OCI-LY3 (cell line): ENCODE measurements around the gene AGBL5.

Experiments
- H2AFZ ChIP-seq: fragments of 200-600, 300-600 bp; shearing (Covaris generic); 2 replicates; pipeline ENCODE4 v1.6.0; 2014; ENCODE audit warnings: antibody characterized with exemption, low read depth, low read length
- H3K27ac ChIP-seq: fragments of 200-600, 300-600 bp; sonication (generic); 2 replicates; pipeline ENCODE4 v1.5.1; 2014; ENCODE audit warnings: mild to moderate bottlenecking, low read length, moderate library complexity, mixed read lengths
- H3K27me3 ChIP-seq: fragments of 200-600, 300-600 bp; sonication (generic); 2 replicates; pipeline ENCODE4 v1.6.1; 2014; ENCODE audit warnings: low read depth, low read length, mixed read lengths
- H3K36me3 ChIP-seq: fragments of 200-600, 300-600 bp; sonication (generic); replicated peaks from 2 replicates; pipeline ENCODE3; 2014; ENCODE audit warnings: low read depth, low read length, mixed read lengths
- H3K4me1 ChIP-seq: fragments of 300-600, 200-600 bp; sonication (generic); 2 replicates; pipeline ENCODE4 v1.6.1; 2014; ENCODE audit warnings: low read length, mixed read lengths
- H3K4me2 ChIP-seq: fragments of 200-600, 300-600 bp; sonication (generic); 2 replicates; pipeline ENCODE4 v1.6.1; 2014; ENCODE audit warnings: low read length, mixed read lengths
- H3K4me3 ChIP-seq: fragments of 300-600, 200-600 bp; sonication (generic); 2 replicates; pipeline ENCODE4 v1.5.1; 2014; ENCODE audit warnings: antibody characterized with exemption, mild to moderate bottlenecking, low read length, moderate library complexity
- H3K79me2 ChIP-seq: fragments of 300-600, 200-600 bp; shearing (Covaris generic); 2 replicates; pipeline ENCODE4 v1.6.1; 2014; ENCODE audit warnings: mild to moderate bottlenecking, low read length, mixed read lengths
- H3K9ac ChIP-seq: fragments of 300-600, 200-600 bp; shearing (Covaris generic); 2 replicates; pipeline ENCODE4 v1.6.0; 2014; ENCODE audit warnings: mild to moderate bottlenecking, low read length, moderate library complexity
- H3K9me3 ChIP-seq: fragments of 200-600, 300-600 bp; shearing (Covaris generic); 2 replicates; pipeline ENCODE4 v1.6.1; 2014; ENCODE audit warnings: low read length, mixed read lengths; ENCODE audit not compliant: insufficient read depth
- H4K20me1 ChIP-seq: fragments of 200-600, 300-600 bp; sonication (generic); 2 replicates; pipeline ENCODE4 v1.6.1; 2016; ENCODE audit warnings: low read length, mixed read lengths; ENCODE audit not compliant: insufficient read depth
- EZH2phosphoT487 ChIP-seq: fragments of 200-600 bp; shearing (Covaris generic); IDR thresholded peaks from 2 replicates; pipeline ENCODE4 v1.6.1; 2018; ENCODE audit warnings: antibody characterized with exemption, mixed run types, low read depth
- TF ChIP-seq, protein P1 (sequence below): fragments of 200-600, 300-600 bp; sonication (generic); IDR thresholded peaks from 2 replicates; pipeline ENCODE4 v1.5.1; 2014; ENCODE audit warnings: antibody characterized with exemption, low read length, low read depth

Gene AGBL5

DNA sequence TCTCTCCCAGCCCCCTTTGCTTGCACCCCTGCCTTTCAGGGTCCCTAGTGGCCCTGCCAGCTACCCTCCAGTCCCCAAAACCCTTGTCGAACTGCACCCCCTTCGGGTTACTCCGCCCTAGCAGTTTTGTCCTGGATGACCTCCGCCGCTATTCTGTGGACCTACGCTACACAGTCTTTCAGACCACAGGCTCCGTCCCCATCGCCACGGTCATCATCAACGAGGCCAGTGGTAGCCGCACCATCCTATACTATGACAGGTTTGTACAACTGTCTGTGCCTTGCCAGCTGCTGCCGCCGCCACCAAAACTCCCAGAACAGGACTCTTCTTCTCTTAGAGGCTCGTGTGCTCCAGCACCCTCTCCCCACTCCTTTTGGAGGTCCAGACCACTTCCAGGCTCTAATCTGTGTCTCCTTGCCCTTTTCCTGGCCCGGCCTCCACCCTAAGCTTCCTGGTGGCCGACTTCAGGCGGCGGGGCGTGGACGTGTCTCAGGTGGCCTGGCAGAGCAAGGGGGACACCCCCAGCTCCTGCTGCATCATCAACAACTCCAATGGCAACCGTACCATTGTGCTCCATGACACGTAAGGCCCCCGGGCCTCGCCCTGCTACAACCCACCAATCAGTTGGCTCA is 43.0 kb downstream of the AGBL5 start:
- H3K4me2 ChIP-seq: no peak overlapping the region
- H3K4me1 ChIP-seq: peaks cover 8% of the 10 kb centered on the region; the same call in 1 of the 2 replicates
- no peaks in the 10 kb centered on the region for H3K9me3 ChIP-seq
- H2AFZ ChIP-seq: no peak overlapping the region
- H3K9ac ChIP-seq: no peak overlapping the region
- no peaks in the 10 kb centered on the region for H4K20me1 ChIP-seq
- TF ChIP-seq, protein P1, sequence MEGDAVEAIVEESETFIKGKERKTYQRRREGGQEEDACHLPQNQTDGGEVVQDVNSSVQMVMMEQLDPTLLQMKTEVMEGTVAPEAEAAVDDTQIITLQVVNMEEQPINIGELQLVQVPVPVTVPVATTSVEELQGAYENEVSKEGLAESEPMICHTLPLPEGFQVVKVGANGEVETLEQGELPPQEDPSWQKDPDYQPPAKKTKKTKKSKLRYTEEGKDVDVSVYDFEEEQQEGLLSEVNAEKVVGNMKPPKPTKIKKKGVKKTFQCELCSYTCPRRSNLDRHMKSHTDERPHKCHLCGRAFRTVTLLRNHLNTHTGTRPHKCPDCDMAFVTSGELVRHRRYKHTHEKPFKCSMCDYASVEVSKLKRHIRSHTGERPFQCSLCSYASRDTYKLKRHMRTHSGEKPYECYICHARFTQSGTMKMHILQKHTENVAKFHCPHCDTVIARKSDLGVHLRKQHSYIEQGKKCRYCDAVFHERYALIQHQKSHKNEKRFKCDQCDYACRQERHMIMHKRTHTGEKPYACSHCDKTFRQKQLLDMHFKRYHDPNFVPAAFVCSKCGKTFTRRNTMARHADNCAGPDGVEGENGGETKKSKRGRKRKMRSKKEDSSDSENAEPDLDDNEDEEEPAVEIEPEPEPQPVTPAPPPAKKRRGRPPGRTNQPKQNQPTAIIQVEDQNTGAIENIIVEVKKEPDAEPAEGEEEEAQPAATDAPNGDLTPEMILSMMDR: no peak
- TF ChIP-seq EZH2phosphoT487: no peak
- no peaks in the 10 kb centered on the region for H3K79me2 ChIP-seq
- no peaks in the 10 kb centered on the region for H3K36me3 ChIP-seq
- no peaks in the 10 kb centered on the region for H3K27me3 ChIP-seq
- H3K4me3 ChIP-seq: no peak overlapping the region
- no peak overlapping the region for H3K27ac ChIP-seq

DNA sequence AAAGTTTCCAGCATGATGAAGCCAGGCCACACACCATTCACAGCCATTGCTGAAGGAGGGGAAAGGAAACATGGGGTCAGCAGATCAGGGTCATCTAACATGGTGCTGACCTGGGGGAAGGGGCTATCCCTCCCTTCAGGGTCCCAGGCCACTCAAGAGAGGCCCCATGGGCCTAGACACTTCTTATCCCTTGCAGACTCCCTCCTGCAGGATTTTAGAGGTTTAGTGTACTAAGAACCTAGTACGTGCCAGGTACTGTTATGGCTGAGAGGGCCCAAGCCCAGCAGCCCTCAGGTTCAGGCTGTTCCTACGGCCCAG is 43.9 kb downstream of the AGBL5 start:
- no peak overlapping the region for H3K4me3 ChIP-seq
- H3K4me2 ChIP-seq: peak overlapping the region; percentile 96
- H3K9me3 ChIP-seq: no peaks in the 10 kb centered on the region
- H3K4me1 ChIP-seq: peaks cover 8% of the 10 kb centered on the region; the same call in 1 of the 2 replicates
- H3K27ac ChIP-seq: no peak overlapping the region
- TF ChIP-seq EZH2phosphoT487: no peak
- TF ChIP-seq, protein P1: no peak
- H3K9ac ChIP-seq: no peak overlapping the region
- no peaks in the 10 kb centered on the region for H3K36me3 ChIP-seq
- no peaks in the 10 kb centered on the region for H4K20me1 ChIP-seq
- no peaks in the 10 kb centered on the region for H3K27me3 ChIP-seq
- H3K79me2 ChIP-seq: no peaks in the 10 kb centered on the region
- H2AFZ ChIP-seq: peak overlapping the region; percentile 82

DNA sequence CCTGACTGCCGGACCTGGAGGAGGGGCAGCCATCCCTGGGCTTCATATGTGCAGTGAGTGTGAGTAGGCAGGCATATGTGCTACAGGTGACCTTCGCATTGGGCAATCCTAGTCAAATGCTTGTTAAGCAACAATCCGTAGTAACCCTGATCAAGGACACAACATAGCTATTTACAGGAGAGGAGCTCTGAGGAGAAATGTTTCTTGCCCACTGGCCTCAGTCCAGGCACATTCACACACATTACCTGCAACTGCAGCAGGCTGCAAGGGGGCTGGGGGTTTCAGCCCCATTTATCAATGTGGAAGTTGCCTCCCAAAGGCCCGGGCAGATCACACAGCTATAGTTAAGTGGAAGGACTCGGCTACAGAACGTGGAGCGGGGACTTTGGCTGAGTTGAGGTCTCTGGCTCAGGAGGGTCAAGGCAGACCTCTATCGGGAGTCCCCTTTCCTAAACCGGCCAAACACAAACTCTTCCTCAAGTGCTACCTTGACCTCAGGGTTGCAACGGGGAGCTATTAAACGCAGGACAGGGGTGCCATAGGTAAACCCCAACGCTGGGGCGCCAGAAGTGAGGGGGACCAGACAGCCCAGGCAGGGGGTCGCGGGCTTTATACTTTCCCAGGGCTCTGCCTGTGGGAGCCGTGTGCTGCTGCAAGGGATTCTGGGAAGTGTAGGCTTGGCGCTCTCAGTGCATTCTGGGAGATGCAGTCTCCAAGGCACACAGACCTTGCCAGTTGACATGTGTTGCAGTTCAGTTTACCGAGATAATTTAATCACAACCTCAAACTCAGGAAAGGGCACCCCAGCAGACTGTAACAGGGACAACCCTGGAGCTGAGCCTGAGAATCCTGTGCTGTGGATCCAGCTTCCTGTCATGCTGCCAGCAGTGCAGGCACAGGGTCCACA is 44.5 kb downstream of the AGBL5 start:
- H2AFZ ChIP-seq: peak overlapping the region; percentile 82
- no peaks in the 10 kb centered on the region for H3K9me3 ChIP-seq
- TF ChIP-seq, protein P1: no peak
- TF ChIP-seq EZH2phosphoT487: no peak
- no peaks in the 10 kb centered on the region for H4K20me1 ChIP-seq
- H3K79me2 ChIP-seq: no peaks in the 10 kb centered on the region
- H3K4me2 ChIP-seq: peak overlapping the region; percentile 96
- H3K27ac ChIP-seq: no peak overlapping the region
- H3K36me3 ChIP-seq: no peaks in the 10 kb centered on the region
- H3K9ac ChIP-seq: peak overlapping the region; percentile 62
- H3K4me1 ChIP-seq: peaks cover 8% of the 10 kb centered on the region; the same call in 1 of the 2 replicates
- H3K27me3 ChIP-seq: no peaks in the 10 kb centered on the region
- peak overlapping the region; percentile 76 for H3K4me3 ChIP-seq

DNA sequence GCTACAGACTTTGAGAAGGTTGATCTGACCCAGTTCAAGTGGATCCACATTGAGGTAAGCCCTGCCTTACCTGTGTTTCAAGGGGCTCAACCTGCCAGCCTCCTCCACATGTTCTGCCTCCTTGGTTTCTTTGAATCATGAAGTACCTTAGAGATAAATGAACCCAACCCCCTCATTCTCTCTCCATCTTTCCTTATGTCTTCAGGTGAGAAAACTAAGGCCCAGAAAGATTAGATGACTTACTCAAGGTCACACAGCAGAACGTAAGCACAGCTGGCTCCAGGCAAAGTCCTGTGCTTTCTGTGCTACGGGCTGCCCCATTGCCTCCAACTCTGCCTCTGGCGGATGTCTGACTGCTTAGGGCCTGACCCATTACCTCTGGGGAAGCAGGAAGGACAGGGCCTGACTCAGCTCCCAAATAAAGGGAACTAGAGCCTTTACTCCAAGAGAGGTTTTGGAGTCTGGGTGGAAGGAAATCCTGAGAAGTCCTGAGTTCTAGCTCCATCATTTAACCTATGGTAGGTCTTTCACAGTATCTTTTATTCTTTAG is 45.4 kb downstream of the AGBL5 start:
- H2AFZ ChIP-seq: no peak overlapping the region; the same call in 1 of the 2 replicates
- no peak overlapping the region for H3K4me3 ChIP-seq
- no peak overlapping the region for H3K27ac ChIP-seq
- H3K4me1 ChIP-seq: peaks cover 8% of the 10 kb centered on the region; the same call in 1 of the 2 replicates
- H3K36me3 ChIP-seq: no peaks in the 10 kb centered on the region
- H3K4me2 ChIP-seq: peak overlapping the region; percentile 96
- H3K9ac ChIP-seq: no peak overlapping the region
- H3K27me3 ChIP-seq: no peaks in the 10 kb centered on the region
- no peaks in the 10 kb centered on the region for H4K20me1 ChIP-seq
- H3K79me2 ChIP-seq: no peaks in the 10 kb centered on the region
- TF ChIP-seq, protein P1: no peak
- no peak for TF ChIP-seq EZH2phosphoT487
- no peaks in the 10 kb centered on the region for H3K9me3 ChIP-seq
